ENCODE measurements around the gene HIVEP2. TPM values are rescaled to one million over a fixed set of nuclear protein-coding genes. Genes with fewer than 3 reads are reported as not detected.
A peak's percentile ranks its signal among the peaks of the same experiment; 100 is the strongest.

Gene HIVEP2
- total RNA-seq, 1 experiment from 2014 or later, result 3.2 TPM

DNA sequence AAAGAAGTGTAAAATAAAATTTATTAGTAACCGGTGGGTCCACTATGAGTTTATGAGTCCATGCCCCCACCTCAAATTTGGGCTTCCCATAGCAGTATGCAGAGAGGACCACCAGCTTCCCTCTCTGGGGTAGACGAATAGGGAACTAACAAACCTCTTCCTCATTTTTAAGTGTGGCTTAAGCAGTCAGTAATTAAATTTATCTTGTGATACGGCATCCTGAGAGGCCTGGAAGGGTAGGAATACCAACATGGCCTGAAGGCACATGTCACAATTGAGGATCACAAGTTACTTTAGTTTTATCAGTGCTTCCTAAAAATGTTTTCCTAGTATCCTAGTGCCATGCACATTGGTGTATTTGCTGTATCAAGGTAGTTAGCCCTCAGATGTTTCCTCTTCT, 239.9 kb downstream of the HIVEP2 start:
- Histone ChIP-seq H3K9me3 (ENCODE audit: low read depth, low read length, poor library complexity, severe bottlenecking) (no peaks in the 10 kb centered on the region), H3K4me3 (ENCODE audit: low read depth, low read length, poor library complexity, severe bottlenecking) (no peak overlapping the region), H3K36me3 (ENCODE audit: insufficient read depth, low read length, poor library complexity, severe bottlenecking) (no peaks in the 10 kb centered on the region), H3K27ac (ENCODE audit: low read depth, low read length, poor library complexity, severe bottlenecking) (no peak overlapping the region), H3K4me1 (ENCODE audit: insufficient read depth, low read length, poor library complexity, severe bottlenecking) (no peaks in the 10 kb centered on the region), H3K27me3 (replicated peaks; ENCODE audit: insufficient read depth, low read depth, low read length, poor library complexity) (no peaks in the 10 kb centered on the region)
- no TSS peak for BruUV-seq (replicated peaks)
- DNase-seq (ENCODE audit: low spot score), result no peak
- TF ChIP-seq CTCF (conservative IDR thresholded peaks at IDR 0.05; ENCODE audit: low read depth, low read length) (no peak), EZH2 (IDR thresholded peaks at IDR 0.05; ENCODE audit: borderline replicate concordance, low read depth, low read length, poor library complexity, severe bottlenecking) (no peak)
- POLR2A ChIA-PET (ENCODE audit: low non-redundant PET), result no interaction called here
- intact Hi-C loops (cut with micrococcal nuclease; ENCODE audit: unreplicated experiment), result no loop called here
- CTCF ChIA-PET, result no interaction called here

DNA sequence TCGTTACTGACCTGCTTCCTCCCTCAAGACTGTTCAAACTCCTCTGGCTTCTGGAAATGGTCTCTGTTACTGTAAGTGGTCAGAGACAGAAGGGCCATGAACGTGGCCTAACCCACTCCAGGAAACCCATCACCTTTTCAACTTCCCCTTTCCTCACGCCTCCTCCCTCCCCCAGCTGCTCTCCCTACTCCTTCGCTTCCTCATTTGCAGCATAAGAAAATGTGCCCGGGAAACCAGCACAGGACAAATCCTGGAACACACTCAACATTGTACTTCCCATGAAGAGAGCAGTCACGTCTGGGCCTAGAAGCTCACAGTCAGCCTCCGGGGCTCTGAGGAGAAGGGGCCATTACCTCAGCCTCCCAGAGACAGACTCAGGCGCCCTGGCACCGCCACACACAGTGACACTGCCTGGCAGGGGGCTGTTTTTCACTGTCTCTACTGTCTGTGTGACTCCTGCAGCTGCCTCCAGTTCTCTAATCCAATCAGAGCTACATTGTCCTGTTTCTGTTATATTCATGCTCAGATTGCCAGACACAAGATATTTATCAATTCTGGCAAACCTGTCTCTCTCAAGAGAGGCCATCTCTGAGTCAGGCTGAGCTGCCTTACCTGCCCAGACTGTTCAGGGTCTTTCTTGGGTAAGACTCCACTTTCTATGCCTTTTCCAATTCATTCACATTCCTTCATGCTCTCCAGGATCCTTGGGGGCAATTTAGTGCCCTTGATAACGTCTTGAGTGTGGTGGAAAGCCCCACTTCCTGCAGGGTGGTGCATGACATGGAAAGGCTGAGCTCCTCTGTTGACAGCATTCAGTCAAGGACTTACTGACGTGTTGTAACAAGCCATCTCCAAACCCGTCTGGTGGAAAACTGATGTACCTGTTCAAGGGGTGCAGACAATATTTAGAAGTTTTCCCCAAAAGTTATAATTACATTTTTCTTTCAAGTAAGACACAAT, 242.2 kb downstream of the HIVEP2 start:
- Histone ChIP-seq H3K27ac (ENCODE audit: low read depth, low read length, poor library complexity, severe bottlenecking) (no peak overlapping the region), H3K4me3 (ENCODE audit: low read depth, low read length, poor library complexity, severe bottlenecking) (no peak overlapping the region), H3K9me3 (ENCODE audit: low read depth, low read length, poor library complexity, severe bottlenecking) (no peaks in the 10 kb centered on the region), H3K36me3 (ENCODE audit: insufficient read depth, low read length, poor library complexity, severe bottlenecking) (no peaks in the 10 kb centered on the region), H3K27me3 (replicated peaks; ENCODE audit: insufficient read depth, low read depth, low read length, poor library complexity) (no peaks in the 10 kb centered on the region), H3K4me1 (ENCODE audit: insufficient read depth, low read length, poor library complexity, severe bottlenecking) (no peaks in the 10 kb centered on the region)
- POLR2A ChIA-PET (ENCODE audit: low non-redundant PET), result no interaction called here
- CTCF ChIA-PET, result no interaction called here
- TF ChIP-seq CTCF (conservative IDR thresholded peaks at IDR 0.05; ENCODE audit: low read depth, low read length) (no peak), EZH2 (IDR thresholded peaks at IDR 0.05; ENCODE audit: borderline replicate concordance, low read depth, low read length, poor library complexity, severe bottlenecking) (no peak)
- DNase-seq (ENCODE audit: low spot score), result peak; percentile 49
- no TSS peak for BruUV-seq (replicated peaks)
- intact Hi-C loops (cut with micrococcal nuclease; ENCODE audit: unreplicated experiment), result no loop called here

Other genes starting within 250 kb of the HIVEP2 start
- gene AIG1, start 115.7 kb upstream of the HIVEP2 start, total RNA-seq (2021), result 2.2 and 4.1 TPM in 2 replicates

All from A673 (cell line).